Body of pancreas (tissue), 4 donors: ENCODE data around the gene UGGT2. TPM values are rescaled to one million over a fixed set of nuclear protein-coding genes. Genes with fewer than 3 reads are reported as not detected.
A peak's percentile ranks its signal among the peaks of the same experiment; 100 is the strongest.

Experiments
- ATAC-seq: fragments of 150-250 bp; one replicate; pipeline ENCODE4 v1.9.1; 2016
- DNase-seq, 4 donors: peaks; one replicate each; pipeline ENCODE4 v3.0.0-alpha.2; 2019
- H3K27ac ChIP-seq, 4 donors: fragments of 200-600 bp; sonication (generic); 1 replicate in 3 of 4; 2 replicates in 1 of 4; pipeline versions ENCODE4 v1.5.1 to v1.6.1; 2016 to 2019; ENCODE audit warnings: mild to moderate bottlenecking in 1 of 4, mixed read lengths in 1 of 4, moderate library complexity in 1 of 4
- H3K27me3 ChIP-seq, 2 donors: fragments of 200-600 bp; sonication (generic); one replicate each; pipeline ENCODE4 v1.6.0; 2016; ENCODE audit warnings: mild to moderate bottlenecking in 1 of 2
- H3K36me3 ChIP-seq, 2 donors: fragments of 200-600 bp; sonication (generic); replicated peaks in 1 of 2; 2 replicates each; pipeline ENCODE4 v1.5.1; 2016; ENCODE audit warnings: low read depth in 2 of 2; ENCODE audit not compliant: insufficient read depth in 1 of 2
- H3K4me1 ChIP-seq: fragments of 200-600 bp; sonication (generic); one replicate; pipeline ENCODE4 v1.6.0; 2016
- H3K4me3 ChIP-seq, 2 donors: fragments of 200-600 bp; sonication (generic); 1 replicate in 1 of 2; 2 replicates in 1 of 2; pipeline ENCODE4 v1.5.1; 2016 to 2019
- H3K9me3 ChIP-seq, 3 donors: fragments of 200-600 bp; sonication (generic); 1 replicate in 2 of 3; 2 replicates in 1 of 3; pipeline ENCODE4 v1.5.1; 2016
- POLR2A ChIP-seq, 3 donors: fragments of 450-650 bp; IDR thresholded peaks; one replicate each; pipeline ENCODE4 v1.6.1; 2016; ENCODE audit warnings: antibody characterized with exemption in 3 of 3, mild to moderate bottlenecking in 2 of 3
- WGBS, 2 donors: methylation state at CpG; one replicate each; pipeline ENCODE4 v1.1.5; 2017; 5-methylcytosine and 5-hydroxymethylcytosine counted together
- intact Hi-C: fragments of 100-400 bp; cut with DNase I; formaldehyde crosslinking; loops from one replicate; pipeline ENCODE4 v1.15.1; 2023
- total RNA-seq, 2 donors: library from RNA; depleted of rRNA; stranded (reverse); fragments of >200 nt; gene quantifications; one replicate each; pipeline ENCODE4 v1.1.0, GENCODE V29; 2016
- TF ChIP-seq, protein P1 (sequence below), 7 experiments: fragments of 450-650 bp in 4 of 7; fragments of 200-600 bp in 3 of 7; sonication (generic) in 3 of 7; IDR thresholded peaks; one replicate each; pipeline ENCODE4 v1.5.1; 2016 to 2019; ENCODE audit warnings: antibody characterized with exemption in 7 of 7

Gene UGGT2
- total RNA-seq, result 10 to 100 TPM; 49.8 TPM

GRCh38 chr13:96053003-96053703 is at the start of gene UGGT2:
Gene UGGT2 (minus strand): TSS chr13:96053401. CDS start chr13:96053312, 89 bp downstream.
- 0 to 1% methylated on average over 9 to 71 of the region's 77 CpGs for WGBS, 2 donors
- Histone ChIP-seq H3K4me1 (peaks cover 6% of the 10 kb centered on the region), H3K27me3 (no peaks in the 10 kb centered on the region), H3K27ac (peak within 1 kb of the TSS; percentile 85 to 97 (median 90)), H3K4me3 (peak within 1 kb of the TSS; percentile 93 to 95), H3K36me3 (no peaks in the 10 kb centered on the region), H3K9me3 (no peaks in the 10 kb centered on the region)
- ATAC-seq (peak; percentile 99), DNase-seq (peak; percentile 96 to 97 (median 96))
- intact Hi-C loops, result no loop called here
- TF ChIP-seq, protein P1, sequence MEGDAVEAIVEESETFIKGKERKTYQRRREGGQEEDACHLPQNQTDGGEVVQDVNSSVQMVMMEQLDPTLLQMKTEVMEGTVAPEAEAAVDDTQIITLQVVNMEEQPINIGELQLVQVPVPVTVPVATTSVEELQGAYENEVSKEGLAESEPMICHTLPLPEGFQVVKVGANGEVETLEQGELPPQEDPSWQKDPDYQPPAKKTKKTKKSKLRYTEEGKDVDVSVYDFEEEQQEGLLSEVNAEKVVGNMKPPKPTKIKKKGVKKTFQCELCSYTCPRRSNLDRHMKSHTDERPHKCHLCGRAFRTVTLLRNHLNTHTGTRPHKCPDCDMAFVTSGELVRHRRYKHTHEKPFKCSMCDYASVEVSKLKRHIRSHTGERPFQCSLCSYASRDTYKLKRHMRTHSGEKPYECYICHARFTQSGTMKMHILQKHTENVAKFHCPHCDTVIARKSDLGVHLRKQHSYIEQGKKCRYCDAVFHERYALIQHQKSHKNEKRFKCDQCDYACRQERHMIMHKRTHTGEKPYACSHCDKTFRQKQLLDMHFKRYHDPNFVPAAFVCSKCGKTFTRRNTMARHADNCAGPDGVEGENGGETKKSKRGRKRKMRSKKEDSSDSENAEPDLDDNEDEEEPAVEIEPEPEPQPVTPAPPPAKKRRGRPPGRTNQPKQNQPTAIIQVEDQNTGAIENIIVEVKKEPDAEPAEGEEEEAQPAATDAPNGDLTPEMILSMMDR (IDR thresholded peaks at IDR 0.05), result peak in 1 of 7 experiments; percentile 28
- peak; percentile 79 to 96 (median 95) for TF ChIP-seq POLR2A (IDR thresholded peaks at IDR 0.05)

GRCh38 chr13:96100457-96101220 is 47.4 kb upstream of the UGGT2 start:
- Histone ChIP-seq H3K27ac (no peak overlapping the region), H3K4me3 (no peak overlapping the region), H3K9me3 (no peaks in the 10 kb centered on the region), H3K36me3 (no peaks in the 10 kb centered on the region), H3K4me1 (no peaks in the 10 kb centered on the region), H3K27me3 (no peaks in the 10 kb centered on the region)
- intact Hi-C loops, result no loop called here
- WGBS, 2 donors, result 88 to 92% methylated on average over 4 of the region's 4 CpGs
- no peak for DNase-seq
- TF ChIP-seq POLR2A (IDR thresholded peaks at IDR 0.05), result no peak
- TF ChIP-seq, protein P1 (IDR thresholded peaks at IDR 0.05), result no peak
- no peak for ATAC-seq

- Histone ChIP-seq H3K9me3 (no peaks in the 10 kb centered on the region), H3K27me3 (no peaks in the 10 kb centered on the region)
- intact Hi-C loops, result no loop called here
Observed at GRCh38 chr13:96093296-96094006, 40.2 kb upstream of the UGGT2 start.

GRCh38 chr13:96091164-96092117 is 38.2 kb upstream of the UGGT2 start:
- intact Hi-C loops, result no loop called here
- TF ChIP-seq, protein P1 (IDR thresholded peaks at IDR 0.05), result no peak
- TF ChIP-seq POLR2A (IDR thresholded peaks at IDR 0.05), result peak in 1 of 3 donors; percentile 48
- WGBS, 2 donors, result 3 to 6% methylated on average over 36 to 57 of the region's 57 CpGs
- H3K27ac ChIP-seq, result peak overlapping the region in 1 of 4 donors; percentile 30
- H3K9me3 ChIP-seq, result no peaks in the 10 kb centered on the region
- H3K27me3 ChIP-seq, result no peaks in the 10 kb centered on the region
- H3K36me3 ChIP-seq, result no peaks in the 10 kb centered on the region
- DNase-seq, result peak; percentile 41 to 63 (median 42)
- peak overlapping the region in 1 of 2 donors; percentile 27 for H3K4me3 ChIP-seq
- peak; percentile 14 for ATAC-seq
- H3K4me1 ChIP-seq, result peaks cover 23% of the 10 kb centered on the region

More at GRCh38 chr13:96093296-96094006, 40.2 kb upstream of the UGGT2 start:
- Histone ChIP-seq H3K4me3 (no peak overlapping the region), H3K27ac (no peak overlapping the region), H3K36me3 (no peaks in the 10 kb centered on the region), H3K4me1 (peaks cover 23% of the 10 kb centered on the region)
- no peak for DNase-seq
- no peak for ATAC-seq
- no peak for TF ChIP-seq POLR2A (IDR thresholded peaks at IDR 0.05)
- TF ChIP-seq, protein P1 (IDR thresholded peaks at IDR 0.05), result no peak
